ENCODE data around the gene SLC31A1.

Gene SLC31A1

GRCh38 chr9:113309204-113309813 is 88.0 kb downstream of the SLC31A1 start:
- no peak overlapping the region for H3K4me3 ChIP-seq (ENCODE audit: low read length)
- H3K27me3 ChIP-seq (ENCODE audit: insufficient read depth, low read length): no peaks in the 10 kb centered on the region
- H3K36me3 ChIP-seq (ENCODE audit: insufficient read depth, low read length): no peaks in the 10 kb centered on the region
- no peaks in the 10 kb centered on the region for H3K4me1 ChIP-seq (ENCODE audit: insufficient read depth, low read length)
- no peak overlapping the region for H2AFZ ChIP-seq (ENCODE audit: low read depth, low read length)
- H3K9me3 ChIP-seq (ENCODE audit: low read length): no peaks in the 10 kb centered on the region

GRCh38 chr9:113310538-113310937 is 89.2 kb downstream of the SLC31A1 start:
- H3K36me3 ChIP-seq (ENCODE audit: insufficient read depth, low read length): no peaks in the 10 kb centered on the region
- H3K4me1 ChIP-seq (ENCODE audit: insufficient read depth, low read length): peaks cover 5% of the 10 kb centered on the region
- no peaks in the 10 kb centered on the region for H3K27me3 ChIP-seq (ENCODE audit: insufficient read depth, low read length)
- H3K4me3 ChIP-seq (ENCODE audit: low read length): no peak overlapping the region
- H3K9me3 ChIP-seq (ENCODE audit: low read length): no peaks in the 10 kb centered on the region
- H2AFZ ChIP-seq (ENCODE audit: low read depth, low read length): no peak overlapping the region

- H2AFZ ChIP-seq (ENCODE audit: low read depth, low read length): no peak overlapping the region
- peaks cover 15% of the 10 kb centered on the region for H3K4me1 ChIP-seq (ENCODE audit: insufficient read depth, low read length)
- no peak overlapping the region for H3K4me3 ChIP-seq (ENCODE audit: low read length)
- H3K27me3 ChIP-seq (ENCODE audit: insufficient read depth, low read length): no peaks in the 10 kb centered on the region
- no peaks in the 10 kb centered on the region for H3K9me3 ChIP-seq (ENCODE audit: low read length)
- no peaks in the 10 kb centered on the region for H3K36me3 ChIP-seq (ENCODE audit: insufficient read depth, low read length)
Observed at GRCh38 chr9:113311961-113312360, 90.6 kb downstream of the SLC31A1 start.

GRCh38 chr9:113313261-113313660 is 91.9 kb downstream of the SLC31A1 start:
- no peaks in the 10 kb centered on the region for H3K36me3 ChIP-seq (ENCODE audit: insufficient read depth, low read length)
- H3K27me3 ChIP-seq (ENCODE audit: insufficient read depth, low read length): no peaks in the 10 kb centered on the region
- H3K4me3 ChIP-seq (ENCODE audit: low read length): no peak overlapping the region
- H3K9me3 ChIP-seq (ENCODE audit: low read length): no peaks in the 10 kb centered on the region
- H2AFZ ChIP-seq (ENCODE audit: low read depth, low read length): no peak overlapping the region
- peaks cover 15% of the 10 kb centered on the region for H3K4me1 ChIP-seq (ENCODE audit: insufficient read depth, low read length)
